DMS79 treated with DMSO at 0.1 percent for 48 hours (cell line): ENCODE data around the gene KRTAP12-2.
"Not testable (repeated sequence)": the region's sequence is repeated elsewhere in the genome, so short reads cannot be mapped to it uniquely, and the experiment has no call there.

Experiments used
- DNase-seq: peaks from one replicate; lab custom pipeline; 2025; lab: John Stamatoyannopoulos, UW

KRTAP12-2 gene

DNA sequence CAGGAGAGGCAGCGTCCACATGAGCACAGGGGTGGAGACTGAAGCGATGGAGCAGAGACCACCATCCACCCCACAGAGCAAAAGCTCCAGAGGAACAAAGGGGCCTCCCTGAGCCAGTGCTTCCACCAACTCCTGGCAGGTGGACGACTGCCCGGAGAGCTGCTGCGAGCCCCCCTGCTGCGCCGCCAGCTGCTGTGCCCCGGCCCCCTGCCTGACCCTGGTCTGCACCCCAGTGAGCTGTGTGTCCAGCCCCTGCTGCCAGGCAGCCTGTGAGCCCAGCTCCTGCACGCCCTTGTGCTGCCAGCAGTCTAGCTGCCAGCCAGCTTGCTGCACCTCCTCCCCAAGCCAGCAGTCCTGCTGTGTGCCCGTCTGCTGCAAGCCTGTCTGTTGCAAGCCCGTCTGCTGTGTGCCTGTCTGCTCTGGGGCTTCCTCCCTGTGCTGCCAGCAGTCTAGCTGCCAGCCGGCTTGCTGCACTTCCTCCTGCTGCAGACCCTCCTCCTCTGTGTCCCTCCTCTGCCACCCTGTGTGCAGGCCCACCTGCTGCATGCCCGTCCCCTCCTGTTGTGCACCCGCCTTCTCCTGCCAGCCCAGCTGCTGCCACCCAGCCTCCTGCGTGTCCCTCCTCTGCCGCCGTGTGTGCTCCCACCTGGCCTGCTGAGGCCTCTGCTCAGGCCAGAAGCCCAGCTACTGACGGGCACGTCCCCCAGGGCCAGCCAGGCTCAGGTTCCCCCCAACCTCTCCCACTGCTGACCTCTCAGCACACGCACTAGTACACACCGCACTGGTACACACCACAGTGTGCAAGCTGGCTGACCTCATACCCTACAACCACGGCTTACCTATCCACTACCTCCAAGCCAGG, 35.6 kb upstream of the KRTAP12-2 start:
- no peak for DNase-seq

DNA sequence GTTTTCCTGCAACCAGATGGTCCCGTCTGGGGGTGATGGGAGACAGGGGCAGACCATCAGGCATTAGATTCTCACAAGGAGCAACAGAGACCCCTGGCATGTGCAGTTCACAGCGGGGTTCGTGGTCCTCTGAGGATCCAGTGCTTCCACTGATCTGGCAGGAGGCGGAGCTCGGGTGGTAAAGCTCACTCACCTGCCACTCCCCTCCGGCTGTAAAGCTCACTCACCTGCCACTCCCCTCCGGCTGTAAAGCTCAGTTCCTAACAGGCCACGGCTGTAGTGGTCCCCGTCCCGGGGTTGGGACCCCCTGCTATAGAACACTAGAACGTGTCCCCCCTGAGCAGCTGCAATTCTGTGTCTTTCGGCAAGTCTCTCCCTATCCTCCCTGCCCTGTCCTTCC, 34.8 kb upstream of the KRTAP12-2 start:
- DNase-seq, result no peak

DNA sequence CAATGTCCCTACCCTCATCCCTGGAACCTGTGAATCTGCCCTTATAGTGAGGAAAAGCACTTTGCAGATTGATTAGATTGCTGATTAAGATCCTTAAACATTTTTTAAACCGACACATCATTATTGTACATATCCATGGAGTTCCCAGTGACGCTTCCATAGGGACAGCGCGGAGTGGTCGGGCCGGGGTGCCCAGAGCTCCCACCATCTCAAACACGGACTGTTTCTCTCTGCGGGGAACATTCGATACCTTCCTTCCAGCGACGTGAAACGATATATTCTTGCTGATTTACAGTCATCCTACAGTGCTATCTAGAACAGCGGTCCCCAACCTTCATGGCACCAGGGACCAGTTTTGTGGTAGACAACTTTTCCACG, 34.3 kb upstream of the KRTAP12-2 start:
- DNase-seq, result no peak

DNA sequence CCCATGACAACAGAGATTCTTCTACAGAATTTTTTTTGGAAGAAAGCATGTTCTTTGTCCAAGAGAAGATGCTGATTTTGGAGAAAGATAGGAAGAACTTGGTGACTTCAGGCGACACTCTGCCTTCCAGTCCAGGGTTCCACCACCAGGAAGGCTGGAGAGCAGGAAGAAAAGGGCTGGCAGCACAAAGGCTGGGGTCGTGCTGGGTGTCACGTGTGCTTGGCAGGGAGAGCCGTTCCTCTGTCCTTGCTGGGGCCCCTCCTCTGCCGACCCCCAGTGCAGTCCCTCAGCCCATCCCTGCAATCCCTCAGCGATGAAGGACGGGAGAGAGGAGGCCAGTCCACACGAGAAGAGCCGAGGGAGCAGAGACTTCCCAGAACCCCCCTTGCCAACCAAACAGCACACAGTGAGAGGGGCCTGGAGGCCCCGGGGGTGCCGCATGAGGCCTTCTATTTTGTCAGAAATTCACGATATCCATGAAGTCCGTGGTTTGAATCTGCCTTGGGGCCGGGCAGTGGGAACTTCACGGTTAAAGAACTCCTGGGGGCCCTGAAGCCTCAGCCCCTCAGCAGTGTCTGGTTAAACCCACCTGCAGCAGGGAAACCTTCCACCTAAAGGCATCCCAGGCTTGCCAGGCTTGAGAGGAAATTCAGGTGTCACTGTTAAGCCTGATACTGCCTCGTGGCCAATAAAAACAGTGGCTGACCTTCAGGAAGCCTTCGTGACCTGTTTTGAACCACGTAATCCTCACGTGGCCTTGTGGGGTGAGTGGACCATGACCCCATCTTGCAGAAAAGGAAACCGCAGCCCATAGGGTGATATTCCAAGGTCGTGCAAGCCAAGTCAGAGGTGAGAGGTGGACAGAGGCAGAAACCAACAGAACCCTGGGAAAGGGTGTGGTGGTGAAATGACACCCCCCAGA, 33.6 kb upstream of the KRTAP12-2 start:
- no peak for DNase-seq

DNA sequence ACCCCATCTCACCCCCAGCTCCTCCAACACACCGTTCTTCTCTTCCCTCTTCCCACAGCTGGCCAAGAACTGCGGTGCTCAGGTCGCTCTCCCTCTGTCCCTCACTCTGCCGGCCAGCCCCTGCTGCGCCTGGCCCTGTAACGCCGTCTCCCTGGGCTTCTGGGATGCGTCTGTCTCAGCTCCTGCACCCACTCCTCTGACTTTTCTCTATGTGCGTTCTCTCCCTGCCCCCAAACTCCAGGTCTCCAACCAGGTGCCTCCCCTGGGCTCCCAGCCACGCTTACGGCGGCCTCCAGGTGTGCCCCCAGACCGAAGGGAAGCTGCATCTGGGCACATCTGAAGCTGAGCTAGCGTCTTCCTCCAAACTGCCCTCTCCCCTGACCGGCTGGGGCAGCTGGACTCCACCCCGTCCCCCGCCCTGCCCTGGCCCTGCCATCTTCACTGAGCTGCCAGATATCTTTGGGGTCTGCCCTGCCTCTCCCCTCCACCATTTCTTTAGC, 32.8 kb upstream of the KRTAP12-2 start:
- no peak for DNase-seq

DNA sequence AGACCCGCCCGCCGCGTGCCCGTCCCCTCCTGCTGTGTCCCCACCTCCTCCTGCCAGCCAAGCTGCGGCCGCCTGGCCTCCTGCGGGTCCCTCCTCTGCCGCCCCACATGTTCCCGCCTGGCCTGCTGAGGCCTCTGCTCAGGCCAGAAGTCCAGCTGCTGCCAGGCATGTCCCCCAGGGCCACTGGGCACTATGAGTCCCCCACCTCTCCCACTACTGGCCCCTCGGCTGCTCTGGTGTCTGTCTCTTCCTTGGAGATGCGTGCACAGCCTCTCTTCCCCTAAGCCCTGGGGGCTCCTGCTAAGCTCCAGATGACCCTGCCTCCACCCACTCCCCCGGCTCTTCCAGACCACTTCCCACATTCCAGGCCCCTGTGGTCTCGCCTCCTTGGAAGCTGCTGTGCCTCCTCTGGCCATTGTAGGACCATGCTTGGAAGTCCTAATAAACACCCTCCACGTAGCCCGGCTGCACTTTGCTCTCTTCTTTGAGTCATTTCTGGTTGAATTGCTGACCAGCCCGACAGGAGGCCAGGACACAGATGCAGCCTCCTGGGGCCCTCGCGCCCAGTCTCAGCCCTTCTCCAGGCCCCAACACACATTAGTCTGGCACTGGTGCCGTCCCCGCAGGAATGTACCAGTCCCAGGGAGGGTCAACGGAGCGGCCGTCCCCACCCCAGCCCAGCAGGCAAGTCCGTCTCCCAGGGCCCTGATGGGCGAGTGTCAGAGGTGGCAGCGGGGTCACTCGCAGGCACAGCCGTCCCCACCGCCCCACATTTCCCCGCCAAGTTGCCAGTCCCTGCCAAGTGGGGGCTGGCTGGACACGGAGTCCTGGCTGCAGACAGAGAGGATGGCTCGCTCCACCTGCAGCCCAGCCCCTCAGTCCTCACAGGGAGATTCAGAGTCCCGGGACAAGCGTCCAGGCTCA, 31.3 kb upstream of the KRTAP12-2 start:
- no peak for DNase-seq

DNA sequence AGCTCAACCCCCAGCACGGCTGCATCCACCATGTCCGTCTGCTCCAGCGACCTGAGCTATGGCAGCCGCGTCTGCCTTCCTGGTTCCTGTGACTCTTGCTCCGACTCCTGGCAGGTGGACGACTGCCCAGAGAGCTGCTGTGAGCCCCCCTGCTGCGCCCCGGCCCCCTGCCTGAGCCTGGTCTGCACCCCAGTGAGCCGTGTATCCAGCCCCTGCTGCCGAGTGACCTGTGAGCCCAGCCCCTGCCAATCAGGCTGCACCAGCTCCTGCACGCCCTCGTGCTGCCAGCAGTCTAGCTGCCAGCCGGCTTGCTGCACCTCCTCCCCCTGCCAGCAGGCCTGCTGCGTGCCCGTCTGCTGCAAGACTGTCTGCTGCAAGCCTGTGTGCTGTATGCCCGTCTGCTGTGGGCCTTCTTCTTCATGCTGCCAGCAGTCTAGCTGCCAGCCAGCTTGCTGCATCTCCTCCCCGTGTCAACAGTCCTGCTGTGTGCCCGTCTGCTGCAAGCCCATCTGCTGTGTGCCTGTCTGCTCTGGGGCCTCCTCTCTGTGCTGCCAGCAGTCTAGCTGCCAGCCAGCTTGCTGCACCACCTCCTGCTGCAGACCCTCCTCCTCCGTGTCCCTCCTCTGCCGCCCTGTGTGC, 30.6 kb upstream of the KRTAP12-2 start, which contains the start of gene KRTAP10-12:
KRTAP10-12 (plus strand) TSS at position 1 of the 639 bp plus-strand sequence; CDS start at position 31, 30 bp downstream.
- DNase-seq, result not testable (repeated sequence)

DNA sequence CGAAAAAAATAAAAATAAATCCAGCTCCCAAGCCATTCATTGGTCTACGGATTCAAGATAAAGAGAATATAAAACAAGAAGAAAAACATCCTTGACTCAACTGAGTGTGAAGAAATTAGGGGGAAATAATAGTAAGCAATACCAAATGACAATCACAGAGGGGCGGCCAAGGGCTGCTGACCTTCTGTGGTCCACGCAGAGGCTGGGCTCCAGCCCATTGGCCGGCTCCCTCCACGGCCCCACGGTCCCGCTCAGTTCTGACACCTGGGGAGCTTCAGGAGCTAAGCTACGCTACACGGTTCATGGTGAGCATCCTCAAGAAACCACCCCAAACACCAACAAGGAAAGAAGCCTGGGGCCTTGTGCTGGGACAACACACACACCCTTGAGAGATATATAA, 29.8 kb upstream of the KRTAP12-2 start:
- no peak for DNase-seq

DNA sequence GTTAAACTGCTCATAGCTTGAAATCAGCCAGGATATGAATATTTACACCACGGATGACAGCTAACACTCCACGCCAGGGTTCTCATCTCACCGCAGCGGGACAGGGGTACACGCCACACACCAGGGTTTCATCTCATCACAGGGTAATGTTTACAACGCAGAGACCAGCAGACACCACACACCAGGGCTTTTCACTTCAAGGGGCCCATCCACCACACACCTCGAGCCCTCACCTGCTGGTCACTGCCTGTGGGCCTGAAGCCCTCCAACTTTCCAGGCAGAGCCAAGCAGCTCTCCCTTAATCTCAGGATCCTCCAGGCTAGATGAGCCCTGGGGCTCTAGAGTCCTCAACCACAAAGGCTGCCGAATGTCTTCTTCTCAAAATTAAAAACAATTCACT, 28.9 kb upstream of the KRTAP12-2 start:
- no peak for DNase-seq

DNA sequence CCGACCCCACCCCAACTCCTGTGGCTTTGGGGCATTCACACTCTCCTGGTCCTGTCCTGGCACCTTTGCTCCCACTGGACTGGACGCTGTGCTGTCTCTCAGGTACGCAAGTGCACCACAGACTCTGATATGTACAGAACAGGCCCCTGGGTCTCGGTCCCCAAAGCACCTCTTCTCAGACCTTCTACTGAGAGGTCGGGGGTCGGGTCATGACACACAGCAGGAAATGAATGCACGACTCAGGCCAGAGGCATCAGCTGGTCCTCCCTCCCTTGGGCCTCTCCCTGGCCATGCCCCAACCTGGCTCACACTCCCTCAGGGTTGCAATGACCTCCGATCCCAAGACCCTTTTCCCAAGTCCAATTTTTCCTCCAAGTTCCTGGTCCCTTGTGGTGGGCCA, 28.5 kb upstream of the KRTAP12-2 start:
- DNase-seq, result no peak

DNA sequence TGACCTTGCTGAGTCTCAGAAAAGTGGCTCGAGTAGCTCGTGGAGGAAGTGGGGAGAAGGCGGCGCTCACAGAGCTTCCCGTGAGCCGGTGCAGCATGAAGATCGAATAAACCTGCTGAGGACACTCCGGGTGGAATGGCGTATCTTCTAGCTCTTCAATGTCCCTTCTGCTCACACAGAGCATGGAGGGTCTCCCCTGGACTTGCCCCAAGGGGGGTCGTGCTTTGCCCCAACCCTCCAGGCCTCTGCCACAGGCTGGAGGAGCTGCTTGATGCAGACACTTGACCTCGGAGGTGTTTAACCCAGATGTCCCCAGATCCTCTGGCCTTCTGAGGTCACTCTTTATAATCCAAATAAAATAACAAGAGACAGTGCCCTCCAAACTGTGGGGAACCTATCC, 28.0 kb upstream of the KRTAP12-2 start:
- no peak for DNase-seq

DNA sequence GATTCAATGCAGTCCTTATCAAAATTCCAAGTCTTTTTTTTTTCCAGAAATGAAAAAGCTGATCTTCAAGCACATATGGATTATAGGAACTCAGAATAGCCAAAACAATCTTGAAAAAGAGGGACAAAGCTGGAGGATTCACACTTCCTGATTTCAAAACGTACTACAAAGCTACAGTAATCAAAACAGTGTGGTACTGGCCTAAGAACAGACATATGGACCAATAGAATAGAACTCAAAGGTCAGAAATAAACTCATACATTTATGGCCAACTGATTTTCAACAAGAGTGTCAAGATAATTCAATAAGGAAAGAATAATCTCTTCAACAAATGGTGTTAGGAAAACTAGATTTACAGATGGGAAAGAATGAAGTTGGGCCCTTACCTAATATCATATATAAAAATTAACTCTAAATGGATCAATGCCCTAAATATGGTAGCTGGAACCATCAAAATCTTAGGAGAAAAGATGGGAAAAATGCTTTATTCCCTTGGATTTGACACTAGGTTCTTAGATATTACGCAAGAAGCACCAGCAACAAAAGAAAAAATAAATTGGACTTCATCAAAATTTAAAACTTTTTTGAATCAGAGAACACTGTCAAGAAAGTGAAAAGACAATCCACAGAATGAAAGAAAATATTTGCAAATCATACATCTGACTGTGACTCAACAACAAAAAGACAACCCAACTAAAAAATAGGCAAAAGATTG, 26.2 kb upstream of the KRTAP12-2 start:
- DNase-seq, result no peak

DNA sequence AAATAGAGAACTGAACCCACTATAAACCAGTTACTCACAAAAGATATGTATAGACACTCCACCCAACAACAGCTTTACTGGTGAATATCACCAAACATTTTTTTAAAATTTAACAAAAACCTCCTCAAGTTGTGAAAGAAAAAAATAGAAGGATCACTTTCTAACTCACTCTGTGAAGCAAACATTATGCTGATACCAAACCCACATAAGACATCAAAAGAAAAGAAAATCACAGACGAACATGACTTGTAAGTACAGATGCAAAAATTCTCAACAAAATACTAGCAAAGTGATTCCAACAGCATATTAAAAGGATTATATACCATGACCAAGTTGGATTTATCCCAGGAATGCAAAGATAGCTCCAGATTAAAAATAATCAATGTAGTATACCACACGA, 25.0 kb upstream of the KRTAP12-2 start:
- DNase-seq, result no peak

DNA sequence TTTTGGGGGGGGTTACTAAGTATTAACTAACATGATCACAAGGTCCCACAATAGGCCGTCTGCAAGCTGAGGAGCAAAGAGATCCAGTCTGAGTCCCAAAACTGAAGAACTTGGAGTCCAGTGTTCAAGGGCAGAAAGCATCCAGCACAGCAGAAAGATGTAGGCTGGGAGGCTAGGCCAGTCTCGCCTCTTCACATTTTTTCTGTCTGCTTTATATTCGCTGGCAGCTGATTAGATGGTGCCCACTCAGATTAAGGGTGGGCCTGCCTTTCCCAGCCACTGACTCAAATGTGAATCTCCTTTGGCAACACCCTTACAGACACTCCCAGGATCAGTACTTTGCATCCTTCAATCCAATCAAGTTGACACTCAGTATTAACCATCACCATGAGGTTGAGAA, 23.0 kb upstream of the KRTAP12-2 start:
- not testable (repeated sequence) for DNase-seq

DNA sequence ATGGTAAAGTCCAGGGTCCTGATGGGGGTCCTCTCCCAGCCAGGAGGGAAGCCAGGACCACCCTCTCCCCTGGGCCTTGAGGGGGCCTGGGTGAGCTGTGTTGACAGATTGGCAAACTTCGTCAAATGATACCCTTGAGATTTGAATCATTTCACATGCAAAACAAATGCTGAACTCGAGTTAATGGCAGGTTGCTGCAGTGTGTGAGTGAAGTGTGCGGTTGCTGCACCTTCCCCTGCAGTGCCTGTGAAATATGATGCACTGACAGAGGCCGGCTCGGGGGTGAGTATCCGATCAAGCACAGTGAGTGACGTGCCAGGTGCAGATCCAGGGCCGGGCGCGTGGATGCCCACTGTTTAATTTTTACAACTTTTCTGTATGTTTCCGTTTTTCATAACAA, 20.9 kb upstream of the KRTAP12-2 start:
- DNase-seq, result peak; percentile 80

DNA sequence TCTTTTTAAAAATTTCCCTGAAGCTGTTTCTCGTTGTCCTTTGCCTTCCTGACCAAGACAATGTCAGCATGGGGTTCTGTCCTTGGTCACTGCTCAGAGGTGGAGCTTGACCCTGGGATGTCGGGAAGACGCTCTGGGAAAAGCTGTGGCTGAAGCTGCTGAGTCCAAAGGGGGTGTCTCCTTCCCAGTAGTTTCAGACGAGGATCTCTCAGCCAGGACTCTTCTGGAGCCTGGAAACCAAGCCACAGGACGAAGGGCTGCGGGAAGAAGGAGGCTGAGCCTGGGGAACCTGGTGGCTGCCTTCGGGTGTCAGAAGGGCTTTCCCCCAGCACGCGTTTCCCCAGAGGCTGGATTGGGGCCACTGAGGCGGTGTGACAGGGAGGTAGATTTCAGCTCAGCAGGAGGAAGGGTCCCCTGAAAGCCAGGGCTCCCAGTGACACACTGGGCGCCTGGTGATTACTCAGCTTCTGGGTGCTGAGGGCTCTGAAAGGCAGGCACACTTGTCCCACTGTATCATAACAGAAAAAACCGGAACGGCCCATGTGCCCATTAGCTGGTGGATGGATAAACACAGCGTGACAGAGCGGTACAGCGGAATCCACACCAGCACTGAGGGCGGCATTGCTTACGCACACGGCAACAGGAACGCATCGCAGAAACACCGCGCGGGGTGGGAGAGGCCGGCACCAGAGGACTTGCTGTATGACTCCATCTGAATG, 20.3 kb upstream of the KRTAP12-2 start:
- peak; percentile 41 for DNase-seq

DNA sequence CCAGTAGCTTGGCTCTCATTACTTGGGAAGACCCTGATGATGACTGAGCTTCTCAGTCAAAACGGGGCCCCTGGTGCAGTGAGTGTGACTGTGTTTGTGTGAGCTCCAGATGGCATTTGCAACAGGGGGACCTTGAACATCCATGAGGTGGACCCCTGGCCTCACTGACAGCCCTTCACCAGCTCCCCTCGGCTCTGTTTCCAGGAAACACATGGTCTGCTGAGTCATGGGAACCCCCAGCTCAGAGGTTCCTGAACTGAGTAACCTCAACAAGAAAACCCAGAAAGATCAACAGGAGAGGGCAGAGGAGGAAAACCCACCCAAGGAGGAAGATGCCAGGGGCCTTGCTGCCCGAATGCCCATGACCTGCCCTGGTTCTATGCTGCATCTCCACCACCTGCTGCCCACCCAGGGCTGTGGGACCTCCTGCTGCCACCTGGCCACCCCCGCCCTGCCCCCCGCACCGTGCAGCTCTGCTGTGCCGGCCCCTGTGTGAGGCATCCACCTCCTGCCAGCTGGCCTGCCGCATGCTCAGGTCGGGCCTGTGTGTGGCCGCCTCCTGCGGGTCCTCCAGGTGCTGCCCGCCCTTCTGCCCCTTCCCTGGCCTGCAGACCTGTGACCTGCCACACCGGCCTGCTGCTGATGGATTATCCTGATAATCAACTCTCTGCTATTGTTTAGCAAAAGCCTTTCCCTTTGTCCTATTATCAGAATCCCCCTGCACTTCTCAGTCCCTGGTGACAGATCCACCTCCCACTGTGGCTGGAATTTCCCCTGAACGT, 19.5 kb upstream of the KRTAP12-2 start:
- no peak for DNase-seq

DNA sequence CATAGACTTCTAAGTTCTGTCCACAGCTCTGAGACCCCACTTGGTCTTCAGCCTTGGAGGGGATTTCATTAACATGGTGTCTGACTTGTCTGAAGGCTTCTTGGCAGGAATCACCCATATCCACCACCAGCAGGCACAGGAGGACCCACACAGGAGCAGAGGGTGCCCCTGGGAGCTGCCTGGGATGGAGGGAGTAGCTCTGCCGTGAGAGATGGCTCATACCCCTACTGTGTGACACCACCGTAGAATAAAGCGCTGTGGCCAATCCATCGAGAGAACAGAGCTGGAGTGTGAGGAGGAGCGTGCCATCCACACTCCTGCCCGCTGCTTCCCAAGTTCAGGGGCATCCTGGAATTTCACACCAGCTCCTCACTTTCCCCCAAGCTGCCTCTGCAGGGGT, 18.3 kb upstream of the KRTAP12-2 start:
- DNase-seq, result not testable (repeated sequence)

DNA sequence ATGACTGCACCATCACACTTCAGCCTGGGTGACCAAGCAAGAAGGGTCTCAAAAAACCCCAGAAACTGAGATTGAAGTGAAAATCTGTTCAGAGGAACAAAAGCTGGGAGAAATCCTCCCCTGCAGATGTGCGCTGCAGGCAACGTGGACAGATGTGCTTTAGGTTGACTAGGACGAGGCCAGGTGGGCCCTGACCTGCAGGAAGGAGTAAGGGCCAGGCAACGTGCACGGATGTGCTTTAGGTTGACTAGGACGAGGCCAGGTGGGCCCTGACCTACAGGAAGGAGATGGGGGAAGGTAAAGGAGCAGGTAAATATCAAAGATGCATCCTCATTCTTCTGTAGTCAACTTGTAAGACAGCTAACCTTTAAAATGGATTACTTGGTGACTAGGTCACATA, 17.8 kb upstream of the KRTAP12-2 start:
- no peak for DNase-seq
